Calu3 (cell line): Measurements from ENCODE around the gene CRTC1. TPM values are rescaled to one million over a fixed set of nuclear protein-coding genes. Genes with fewer than 3 reads are reported as not detected.

ENCODE experiments used
- BruUV-seq: library from RNA; stranded (reverse); fragments of 400-500 nt; replicated peaks from 2 replicates; lab custom pipeline; 2021; lab: Mats Ljungman, UMichigan
- CTCF ChIA-PET: fragments of 300-600 bp; sonication (Branson Sonifier 250); formaldehyde crosslinking; loops from one replicate; lab custom pipeline; 2022; ENCODE audit warnings: antibody characterized with exemption; lab: Charles Lee
- DNase-seq: peaks from one replicate; pipeline ENCODE4 v3.0.0; 2022
- H3K27ac Mint-ChIP-seq: one replicate; pipeline ENCODE4 v1.8.0; 2022; ENCODE audit warnings: mixed read lengths; ENCODE audit not compliant: unreplicated experiment
- H3K27me3 Mint-ChIP-seq: one replicate; pipeline ENCODE4 v1.8.0; 2022; ENCODE audit warnings: mixed read lengths; ENCODE audit not compliant: unreplicated experiment
- H3K36me3 Mint-ChIP-seq: one replicate; pipeline ENCODE4 v1.8.0; 2022; ENCODE audit warnings: mild to moderate bottlenecking, moderate library complexity, mixed read lengths; ENCODE audit not compliant: insufficient read depth, unreplicated experiment
- H3K4me1 Mint-ChIP-seq: one replicate; pipeline ENCODE4 v1.8.0; 2022; ENCODE audit warnings: mild to moderate bottlenecking, low read depth, mixed read lengths; ENCODE audit not compliant: unreplicated experiment
- H3K4me3 Mint-ChIP-seq: one replicate; pipeline ENCODE4 v1.8.0; 2022; ENCODE audit warnings: mild to moderate bottlenecking, low read depth, moderate library complexity, mixed read lengths; ENCODE audit not compliant: unreplicated experiment
- H3K9me3 Mint-ChIP-seq: one replicate; pipeline ENCODE4 v1.8.0; 2022; ENCODE audit warnings: low read depth, mixed read lengths; ENCODE audit not compliant: unreplicated experiment
- CTCF ChIP-seq: fragments of 200-600 bp; IDR thresholded peaks from one replicate; pipeline ENCODE4 v1.8.0; 2022; ENCODE audit warnings: antibody characterized with exemption; ENCODE audit not compliant: unreplicated experiment
- intact Hi-C: fragments of 100-400 bp; cut with micrococcal nuclease; formaldehyde crosslinking; loops from one replicate; pipeline ENCODE4 v1.10.0; 2022; ENCODE audit not compliant: unreplicated experiment
- total RNA-seq: library from RNA; stranded (reverse); gene quantifications from 2 replicates; pipeline ENCODE4 v1.2.3, GENCODE V29; 2022

CRTC1 gene
- total RNA-seq, 1 experiment from 2014 or later: 8.5 TPM

GRCh38 chr19:18737954-18738351 lies 54.5 kb downstream of the CRTC1 start:
- no peaks in the 10 kb centered on the region for H3K9me3 Mint-ChIP-seq
- intact Hi-C loops: no loop called here
- no peaks in the 10 kb centered on the region for H3K27me3 Mint-ChIP-seq
- H3K4me1 Mint-ChIP-seq: peaks cover 9% of the 10 kb centered on the region
- CTCF ChIA-PET: no interaction called here
- H3K27ac Mint-ChIP-seq: no peak overlapping the region
- BruUV-seq: no TSS peak
- H3K36me3 Mint-ChIP-seq: peaks cover 6% of the 10 kb centered on the region
- H3K4me3 Mint-ChIP-seq: no peak overlapping the region
- TF ChIP-seq CTCF: no peak
- DNase-seq: no peak

- CTCF ChIA-PET: no interaction called here
- Mint-ChIP-seq H3K4me1 (peaks cover 9% of the 10 kb centered on the region), H3K27ac (no peak overlapping the region), H3K4me3 (no peak overlapping the region), H3K9me3 (no peaks in the 10 kb centered on the region), H3K36me3 (peaks cover 6% of the 10 kb centered on the region), H3K27me3 (no peaks in the 10 kb centered on the region)
- BruUV-seq: no TSS peak
- intact Hi-C loops: no loop called here
- no peak for DNase-seq
- TF ChIP-seq CTCF: no peak
These were observed 55.6 kb downstream of the CRTC1 start for GRCh38 chr19:18738961-18739690.

GRCh38 chr19:18741124-18742121 lies 57.9 kb downstream of the CRTC1 start:
- Mint-ChIP-seq H3K4me3 (no peak overlapping the region), H3K36me3 (peaks cover 6% of the 10 kb centered on the region), H3K4me1 (peaks cover 9% of the 10 kb centered on the region), H3K27ac (no peak overlapping the region), H3K27me3 (no peaks in the 10 kb centered on the region), H3K9me3 (no peaks in the 10 kb centered on the region)
- TF ChIP-seq CTCF: no peak
- intact Hi-C loops: no loop called here
- peak; percentile 73 for DNase-seq
- no TSS peak for BruUV-seq
- CTCF ChIA-PET: interaction anchor here (0.6 kb wide), 1 partner anchor 223 kb away, joined by 3 read pairs; no protein-coding TSS in a partner anchor

GRCh38 chr19:18742324-18742723 lies 58.8 kb downstream of the CRTC1 start:
- no TSS peak for BruUV-seq
- CTCF ChIA-PET: no interaction called here
- no peak overlapping the region for H3K4me3 Mint-ChIP-seq
- no peaks in the 10 kb centered on the region for H3K9me3 Mint-ChIP-seq
- no peaks in the 10 kb centered on the region for H3K27me3 Mint-ChIP-seq
- H3K36me3 Mint-ChIP-seq: peaks cover 6% of the 10 kb centered on the region
- intact Hi-C loops: no loop called here
- peaks cover 8% of the 10 kb centered on the region for H3K4me1 Mint-ChIP-seq
- no peak for TF ChIP-seq CTCF
- H3K27ac Mint-ChIP-seq: no peak overlapping the region
- no peak for DNase-seq
